ENCODE data around the gene ADA.

Gene ADA

GRCh38 chr20:44629542-44629941 is 22.0 kb downstream of the ADA start:
- Histone ChIP-seq H3K27me3 (ENCODE audit: insufficient read depth, poor library complexity, severe bottlenecking) (no peaks in the 10 kb centered on the region), H3K4me3 (replicated peaks; ENCODE audit: insufficient read depth, low read length) (no peak overlapping the region), H3K27ac (replicated peaks) (no peak overlapping the region)
- TF ChIP-seq POLR2AphosphoS5 (IDR thresholded peaks at IDR 0.05; ENCODE audit: low read depth): no peak
- TF ChIP-seq, protein P1, sequence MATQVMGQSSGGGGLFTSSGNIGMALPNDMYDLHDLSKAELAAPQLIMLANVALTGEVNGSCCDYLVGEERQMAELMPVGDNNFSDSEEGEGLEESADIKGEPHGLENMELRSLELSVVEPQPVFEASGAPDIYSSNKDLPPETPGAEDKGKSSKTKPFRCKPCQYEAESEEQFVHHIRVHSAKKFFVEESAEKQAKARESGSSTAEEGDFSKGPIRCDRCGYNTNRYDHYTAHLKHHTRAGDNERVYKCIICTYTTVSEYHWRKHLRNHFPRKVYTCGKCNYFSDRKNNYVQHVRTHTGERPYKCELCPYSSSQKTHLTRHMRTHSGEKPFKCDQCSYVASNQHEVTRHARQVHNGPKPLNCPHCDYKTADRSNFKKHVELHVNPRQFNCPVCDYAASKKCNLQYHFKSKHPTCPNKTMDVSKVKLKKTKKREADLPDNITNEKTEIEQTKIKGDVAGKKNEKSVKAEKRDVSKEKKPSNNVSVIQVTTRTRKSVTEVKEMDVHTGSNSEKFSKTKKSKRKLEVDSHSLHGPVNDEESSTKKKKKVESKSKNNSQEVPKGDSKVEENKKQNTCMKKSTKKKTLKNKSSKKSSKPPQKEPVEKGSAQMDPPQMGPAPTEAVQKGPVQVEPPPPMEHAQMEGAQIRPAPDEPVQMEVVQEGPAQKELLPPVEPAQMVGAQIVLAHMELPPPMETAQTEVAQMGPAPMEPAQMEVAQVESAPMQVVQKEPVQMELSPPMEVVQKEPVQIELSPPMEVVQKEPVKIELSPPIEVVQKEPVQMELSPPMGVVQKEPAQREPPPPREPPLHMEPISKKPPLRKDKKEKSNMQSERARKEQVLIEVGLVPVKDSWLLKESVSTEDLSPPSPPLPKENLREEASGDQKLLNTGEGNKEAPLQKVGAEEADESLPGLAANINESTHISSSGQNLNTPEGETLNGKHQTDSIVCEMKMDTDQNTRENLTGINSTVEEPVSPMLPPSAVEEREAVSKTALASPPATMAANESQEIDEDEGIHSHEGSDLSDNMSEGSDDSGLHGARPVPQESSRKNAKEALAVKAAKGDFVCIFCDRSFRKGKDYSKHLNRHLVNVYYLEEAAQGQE (IDR thresholded peaks at IDR 0.05; ENCODE audit: insufficient replicate concordance, low read depth): no peak
- no peak for TF ChIP-seq SPI1 (IDR thresholded peaks at IDR 0.05; ENCODE audit: borderline replicate concordance, low read depth)
- TF ChIP-seq, protein P2, sequence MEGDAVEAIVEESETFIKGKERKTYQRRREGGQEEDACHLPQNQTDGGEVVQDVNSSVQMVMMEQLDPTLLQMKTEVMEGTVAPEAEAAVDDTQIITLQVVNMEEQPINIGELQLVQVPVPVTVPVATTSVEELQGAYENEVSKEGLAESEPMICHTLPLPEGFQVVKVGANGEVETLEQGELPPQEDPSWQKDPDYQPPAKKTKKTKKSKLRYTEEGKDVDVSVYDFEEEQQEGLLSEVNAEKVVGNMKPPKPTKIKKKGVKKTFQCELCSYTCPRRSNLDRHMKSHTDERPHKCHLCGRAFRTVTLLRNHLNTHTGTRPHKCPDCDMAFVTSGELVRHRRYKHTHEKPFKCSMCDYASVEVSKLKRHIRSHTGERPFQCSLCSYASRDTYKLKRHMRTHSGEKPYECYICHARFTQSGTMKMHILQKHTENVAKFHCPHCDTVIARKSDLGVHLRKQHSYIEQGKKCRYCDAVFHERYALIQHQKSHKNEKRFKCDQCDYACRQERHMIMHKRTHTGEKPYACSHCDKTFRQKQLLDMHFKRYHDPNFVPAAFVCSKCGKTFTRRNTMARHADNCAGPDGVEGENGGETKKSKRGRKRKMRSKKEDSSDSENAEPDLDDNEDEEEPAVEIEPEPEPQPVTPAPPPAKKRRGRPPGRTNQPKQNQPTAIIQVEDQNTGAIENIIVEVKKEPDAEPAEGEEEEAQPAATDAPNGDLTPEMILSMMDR (IDR thresholded peaks at IDR 0.05; ENCODE audit: insufficient read depth, low read length): no peak
- no peak for TF ChIP-seq GABPA (IDR thresholded peaks at IDR 0.05; ENCODE audit: low read depth)
- no peak for DNase-seq (ENCODE audit: low read depth in 1 of 2, low spot score in 1 of 2)

DNA sequence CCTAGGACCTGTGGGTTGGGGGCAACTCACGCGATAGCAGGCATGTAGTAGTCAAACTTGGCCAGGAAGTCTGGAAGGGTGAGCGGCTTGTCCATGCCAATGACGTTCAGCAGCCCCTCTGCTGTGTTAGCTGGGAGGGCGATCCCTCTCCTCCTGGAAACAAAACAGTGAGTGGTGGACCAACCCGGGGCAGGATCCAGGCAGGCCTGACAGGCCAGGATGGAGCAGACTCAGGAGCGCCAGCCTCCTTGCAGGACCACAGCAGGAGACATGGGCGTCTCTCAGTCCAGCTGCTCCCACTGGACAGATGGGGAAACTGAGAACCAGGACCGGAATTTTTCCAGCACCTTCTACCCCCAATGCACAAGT is 22.5 kb downstream of the ADA start:
- TF ChIP-seq GABPA (IDR thresholded peaks at IDR 0.05; ENCODE audit: low read depth) (no peak), POLR2AphosphoS5 (IDR thresholded peaks at IDR 0.05; ENCODE audit: low read depth) (no peak), SPI1 (IDR thresholded peaks at IDR 0.05; ENCODE audit: borderline replicate concordance, low read depth) (no peak)
- TF ChIP-seq, protein P2 (IDR thresholded peaks at IDR 0.05; ENCODE audit: insufficient read depth, low read length): no peak
- TF ChIP-seq, protein P1 (IDR thresholded peaks at IDR 0.05; ENCODE audit: insufficient replicate concordance, low read depth): no peak
- Histone ChIP-seq H3K4me3 (replicated peaks; ENCODE audit: insufficient read depth, low read length) (no peak overlapping the region), H3K27me3 (ENCODE audit: insufficient read depth, poor library complexity, severe bottlenecking) (no peaks in the 10 kb centered on the region), H3K27ac (replicated peaks) (no peak overlapping the region)
- no peak for DNase-seq (ENCODE audit: low read depth in 1 of 2, low spot score in 1 of 2)

DNA sequence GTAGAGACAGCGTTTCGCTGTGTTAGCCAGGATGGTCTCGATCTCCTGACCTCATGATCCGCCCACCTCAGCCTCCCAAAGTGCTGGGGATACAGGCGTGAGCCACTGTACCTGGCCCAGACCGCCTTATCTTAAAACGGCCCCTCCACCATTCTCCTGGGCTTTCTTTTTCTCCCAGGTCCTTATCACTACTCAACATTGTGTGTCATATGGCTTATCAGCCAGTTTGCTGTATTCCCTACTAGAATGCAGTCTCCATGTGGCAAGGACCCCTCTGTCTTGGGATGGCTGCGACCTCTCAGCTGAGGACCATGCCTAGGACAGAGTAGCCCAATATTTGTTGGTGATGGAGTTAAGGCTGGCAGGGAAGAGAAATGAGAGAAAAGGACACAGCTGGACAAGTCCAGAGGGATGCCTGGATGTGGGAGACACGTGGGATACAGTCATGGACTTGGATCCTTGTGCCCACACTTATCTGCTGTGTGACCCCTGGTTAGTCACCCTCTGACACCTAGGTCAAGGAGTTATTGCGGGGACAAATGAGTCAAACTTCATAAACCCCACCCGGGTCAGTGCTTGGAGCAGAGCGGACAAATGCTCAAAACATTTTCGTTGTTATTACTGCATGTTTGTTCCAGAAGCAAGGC is 24.0 kb downstream of the ADA start:
- no peak for DNase-seq (ENCODE audit: low read depth in 1 of 2, low spot score in 1 of 2)
- Histone ChIP-seq H3K4me3 (replicated peaks; ENCODE audit: insufficient read depth, low read length) (no peak overlapping the region), H3K27me3 (ENCODE audit: insufficient read depth, poor library complexity, severe bottlenecking) (no peaks in the 10 kb centered on the region), H3K27ac (replicated peaks) (no peak overlapping the region)
- TF ChIP-seq POLR2AphosphoS5 (IDR thresholded peaks at IDR 0.05; ENCODE audit: low read depth): no peak
- TF ChIP-seq SPI1 (IDR thresholded peaks at IDR 0.05; ENCODE audit: borderline replicate concordance, low read depth): no peak
- TF ChIP-seq, protein P1 (IDR thresholded peaks at IDR 0.05; ENCODE audit: insufficient replicate concordance, low read depth): no peak
- TF ChIP-seq, protein P2 (IDR thresholded peaks at IDR 0.05; ENCODE audit: insufficient read depth, low read length): no peak
